Posterior cingulate gyrus (tissue), 11 donors: ENCODE data around the gene UBA1.

Experiments used
- DNase-seq, 10 donors: peaks; one replicate each; pipeline versions ENCODE4 v3.0.0 to v3.0.0-alpha.2; 2020 to 2021; ENCODE audit warnings: mixed read lengths in 3 of 10
- intact Hi-C: fragments of 100-400 bp; cut with DNase I; formaldehyde crosslinking; loops from one replicate; pipeline ENCODE4 v1.15.1; 2023

Gene UBA1

DNA sequence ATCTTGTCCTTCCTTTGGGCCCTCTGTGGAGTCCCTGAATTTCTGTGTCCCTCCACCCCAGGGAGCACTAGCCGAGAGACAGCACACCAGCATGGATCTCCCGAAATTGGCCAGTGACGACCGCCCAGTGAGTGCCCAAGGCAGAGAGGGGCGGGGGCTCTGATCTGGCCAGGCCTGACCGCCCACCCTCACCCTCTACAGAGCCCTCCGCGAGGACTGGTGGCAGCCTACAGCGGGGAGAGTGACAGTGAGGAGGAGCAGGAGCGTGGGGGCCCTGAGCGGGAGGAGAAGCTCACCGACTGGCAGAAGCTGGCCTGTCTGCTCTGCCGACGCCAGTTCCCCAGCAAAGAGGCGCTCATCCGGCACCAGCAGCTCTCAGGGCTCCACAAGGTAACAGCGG lies 8.4 kb upstream of the UBA1 start:
- intact Hi-C loops, result no loop called here
- peak in 3 of 10 donors; percentile 59 to 77 (median 76) for DNase-seq

DNA sequence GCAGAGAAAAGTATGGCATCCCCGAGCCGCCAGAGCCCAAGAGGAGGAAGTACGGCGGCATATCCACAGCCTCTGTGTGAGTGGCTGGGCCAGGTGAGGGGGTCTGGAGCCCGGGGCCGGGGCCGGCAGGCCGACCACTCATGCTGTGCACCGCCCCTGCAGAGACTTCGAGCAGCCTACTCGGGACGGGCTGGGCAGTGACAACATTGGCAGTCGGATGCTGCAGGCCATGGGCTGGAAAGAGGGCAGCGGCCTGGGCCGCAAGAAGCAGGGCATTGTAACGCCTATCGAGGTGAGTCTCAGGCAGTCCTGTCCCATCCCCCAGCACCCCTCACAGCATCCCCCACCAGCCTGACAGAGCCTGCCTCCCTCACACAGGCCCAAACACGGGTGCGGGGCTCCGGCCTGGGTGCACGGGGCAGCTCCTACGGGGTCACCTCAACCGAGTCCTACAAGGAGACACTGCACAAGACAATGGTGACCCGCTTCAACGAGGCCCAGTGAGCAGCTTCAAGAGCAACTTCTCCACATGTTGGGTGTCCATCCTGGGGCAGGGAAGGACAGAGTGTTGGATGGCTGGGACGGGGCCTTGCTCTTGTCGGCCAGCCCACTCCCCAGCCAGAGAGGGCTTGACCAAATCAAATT lies 7.4 kb upstream of the UBA1 start:
- intact Hi-C loops, result no loop called here
- peak in 3 of 10 donors; percentile 60 to 81 (median 69) for DNase-seq

DNA sequence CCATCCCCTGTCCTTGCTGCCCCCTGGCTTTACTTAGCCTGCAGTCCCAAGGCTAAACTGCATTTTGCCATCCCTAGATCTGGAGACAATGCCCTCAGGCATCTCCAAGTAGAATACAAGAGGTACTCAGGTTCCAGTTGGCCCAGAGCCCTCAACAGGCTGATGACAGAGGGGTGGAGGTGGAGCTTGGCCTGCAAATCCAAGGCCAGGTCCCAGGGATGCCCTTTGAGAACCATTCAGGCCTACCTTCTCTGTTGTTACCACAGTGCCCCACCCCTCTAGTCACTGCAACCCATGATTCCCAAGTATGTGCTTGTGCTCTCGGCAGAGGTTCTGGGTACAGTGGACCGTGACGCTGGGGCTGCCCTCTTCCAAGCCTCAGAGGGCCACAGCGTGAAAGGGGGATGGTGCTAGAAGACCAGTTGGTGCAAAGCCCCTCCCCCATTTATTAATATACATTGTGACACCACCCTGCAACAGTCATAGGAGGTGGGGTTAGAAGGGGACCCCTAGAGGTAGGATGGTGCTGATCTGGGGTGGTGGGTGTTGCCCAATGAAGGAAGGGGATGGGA lies 6.4 kb upstream of the UBA1 start:
- intact Hi-C loops, result no loop called here
- DNase-seq, result peak in 2 of 10 donors; percentile 30 to 74

DNA sequence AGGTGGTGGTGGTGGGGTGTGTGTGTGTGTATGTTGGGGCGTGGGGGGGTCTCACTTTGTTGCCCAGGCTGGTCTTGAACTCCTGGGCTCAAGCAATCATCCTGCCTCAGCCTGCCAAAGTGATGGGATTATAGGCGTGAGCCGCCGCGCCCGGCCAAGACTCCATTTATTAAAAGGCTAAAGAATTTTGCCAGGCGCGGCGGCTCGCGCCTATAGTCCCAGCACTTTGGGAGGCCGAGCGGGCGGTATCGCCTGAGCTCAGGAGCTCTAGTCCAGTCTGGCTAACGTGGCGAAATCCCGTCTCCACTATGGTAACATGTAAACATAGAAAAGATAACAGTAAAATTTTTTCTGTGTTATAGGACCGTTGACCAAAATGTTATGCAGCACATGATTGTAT lies 3.7 kb upstream of the UBA1 start:
- intact Hi-C loops, result no loop called here
- peak in 2 of 10 donors; percentile 60 to 75 for DNase-seq

DNA sequence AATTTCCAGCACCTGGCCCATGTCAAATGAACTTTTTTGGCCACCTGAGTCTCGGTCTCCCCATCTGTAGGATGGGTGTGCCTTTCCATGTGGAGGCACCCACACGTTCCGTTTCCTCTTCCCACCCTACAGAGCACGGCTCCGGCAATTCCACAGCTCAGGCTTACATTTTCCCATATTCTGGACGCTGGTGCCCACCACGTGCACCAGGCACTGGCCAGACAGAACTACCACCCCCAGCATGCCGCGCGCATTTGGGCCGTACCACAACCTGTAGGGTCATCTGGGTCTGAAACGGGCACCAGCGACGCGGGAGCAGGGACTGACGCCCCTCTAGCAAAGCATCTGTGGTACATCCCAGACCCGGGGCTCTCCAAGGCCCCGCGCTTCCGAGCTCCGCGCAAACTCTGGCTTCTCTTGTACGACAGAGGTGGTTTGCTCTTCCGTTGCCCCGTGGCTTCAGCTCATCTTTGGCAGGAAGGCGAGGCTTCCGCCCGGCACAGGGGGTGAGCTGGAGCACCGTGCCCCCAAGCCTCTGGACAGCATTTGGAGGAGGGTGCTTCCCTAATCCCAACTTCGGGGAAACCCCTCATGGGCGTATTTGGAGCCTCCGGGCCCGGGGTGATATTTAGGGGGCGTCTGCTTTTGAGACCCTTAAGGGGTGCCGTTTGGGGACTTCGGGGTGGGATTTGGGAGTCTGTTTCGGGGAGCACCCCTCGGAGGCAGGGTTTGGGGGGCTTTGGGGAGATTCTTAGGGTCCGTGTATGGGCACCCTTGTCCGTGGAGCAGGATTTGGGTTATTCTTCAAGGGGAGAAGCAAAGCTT lies 3.0 kb upstream of the UBA1 start:
- DNase-seq, result peak; percentile 82 to 99 (median 90)
- intact Hi-C loops, result no loop called here

DNA sequence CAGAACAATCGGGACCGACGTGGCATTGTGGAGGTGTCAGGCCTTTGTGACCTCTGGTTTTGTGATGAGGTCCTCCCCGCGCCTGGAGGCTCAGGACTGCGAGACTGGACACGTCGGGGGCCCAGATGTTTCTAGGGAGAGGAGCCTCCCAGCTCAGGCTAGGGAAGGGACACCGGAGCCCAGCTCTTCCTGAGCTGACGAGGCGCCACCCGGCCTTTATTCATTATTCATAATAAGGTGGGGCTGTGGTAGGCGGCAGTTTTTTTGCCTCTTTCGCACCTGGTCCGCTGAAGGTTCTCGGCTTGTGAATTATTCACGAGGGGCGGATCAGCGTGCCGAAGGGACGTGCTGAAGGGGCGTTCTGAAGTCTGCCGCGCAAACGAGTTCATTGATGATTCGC lies 2.3 kb upstream of the UBA1 start:
- intact Hi-C loops, result no loop called here
- peak in 2 of 10 donors; percentile 59 to 61 for DNase-seq

DNA sequence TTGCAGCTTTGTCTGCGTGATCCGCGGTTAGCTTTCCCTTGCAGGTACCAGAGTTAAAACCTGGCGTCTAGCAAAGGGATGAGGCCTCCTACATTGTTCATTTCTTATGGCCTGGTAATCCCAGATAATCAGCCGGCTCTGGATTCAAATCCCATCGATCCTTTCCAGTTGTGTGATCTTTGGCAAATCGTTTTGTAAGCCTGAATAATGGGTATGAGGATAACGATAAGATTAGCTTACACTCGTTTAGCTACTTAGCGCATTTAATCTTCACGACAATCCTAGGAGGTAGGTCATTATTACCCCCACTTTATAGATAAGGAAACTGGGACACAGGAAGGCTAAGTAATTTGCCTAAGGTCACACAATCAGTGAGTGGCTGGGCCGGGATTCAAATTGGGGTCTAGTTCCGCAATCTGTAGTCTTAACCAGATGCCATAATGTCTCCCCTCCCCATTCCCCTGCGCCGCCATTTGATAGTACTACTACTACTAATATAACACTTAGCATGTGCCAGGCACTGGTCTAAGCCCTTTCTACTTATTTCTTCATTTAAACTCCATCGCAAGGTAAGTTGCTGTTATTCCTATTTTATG lies 1.7 kb upstream of the UBA1 start:
- DNase-seq, result peak in 1 of 10 donors; percentile 21
- intact Hi-C loops, result no loop called here

DNA sequence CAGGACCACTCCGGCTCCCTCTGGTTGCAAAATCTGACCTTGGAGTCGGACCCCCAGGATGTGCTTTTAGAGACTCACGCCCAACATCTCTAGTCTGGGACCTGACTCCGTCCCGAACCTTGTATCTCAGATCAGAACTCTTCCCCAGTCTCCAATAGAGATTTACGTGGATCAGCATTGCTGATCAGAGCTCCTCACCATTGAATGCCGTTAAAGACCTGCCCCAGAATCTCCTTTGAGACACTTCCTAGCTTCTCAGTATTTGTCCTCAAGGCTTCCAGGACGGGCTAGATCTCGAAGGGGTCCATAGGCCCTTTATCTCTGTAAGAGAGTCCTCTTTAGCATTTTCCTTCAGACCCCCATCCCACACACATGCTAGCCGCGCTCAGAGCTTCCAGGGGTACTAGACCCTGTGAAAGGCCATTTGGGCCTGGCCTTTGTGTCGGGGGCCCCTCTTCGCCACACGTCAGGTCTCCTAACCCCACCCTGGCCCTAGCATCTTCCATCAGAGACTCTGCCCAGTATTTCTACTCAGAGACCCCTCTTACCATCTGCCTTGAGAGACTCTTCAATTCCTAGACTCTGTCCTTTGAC lies 662 bp downstream of the UBA1 start:
- peak in 3 of 10 donors; percentile 6 to 25 (median 24) for DNase-seq
- intact Hi-C loops, result loop anchor here (1.0 kb wide), 1 partner anchor 23 kb away; no protein-coding TSS in a partner anchor

DNA sequence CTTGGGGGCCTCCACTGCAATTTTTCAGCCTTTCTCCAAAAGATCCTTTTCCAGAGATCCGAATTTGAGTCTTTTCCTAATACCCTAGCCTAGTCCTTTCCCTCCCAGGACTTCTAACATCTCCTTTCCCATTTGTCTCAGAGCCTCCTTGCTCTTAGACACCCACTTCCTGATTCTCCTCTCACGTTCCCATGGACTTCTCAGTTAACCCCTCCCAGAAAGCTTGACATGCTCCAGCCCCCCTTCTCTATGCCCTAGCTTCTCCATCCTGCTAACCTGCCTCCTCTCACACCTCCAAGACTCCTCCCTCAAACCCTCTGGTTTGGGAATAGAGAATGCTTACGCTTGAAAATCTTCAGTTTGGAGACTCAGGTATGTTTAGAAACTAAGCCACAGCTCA lies 2.5 kb downstream of the UBA1 start:
- DNase-seq, result no peak
- intact Hi-C loops, result no loop called here

DNA sequence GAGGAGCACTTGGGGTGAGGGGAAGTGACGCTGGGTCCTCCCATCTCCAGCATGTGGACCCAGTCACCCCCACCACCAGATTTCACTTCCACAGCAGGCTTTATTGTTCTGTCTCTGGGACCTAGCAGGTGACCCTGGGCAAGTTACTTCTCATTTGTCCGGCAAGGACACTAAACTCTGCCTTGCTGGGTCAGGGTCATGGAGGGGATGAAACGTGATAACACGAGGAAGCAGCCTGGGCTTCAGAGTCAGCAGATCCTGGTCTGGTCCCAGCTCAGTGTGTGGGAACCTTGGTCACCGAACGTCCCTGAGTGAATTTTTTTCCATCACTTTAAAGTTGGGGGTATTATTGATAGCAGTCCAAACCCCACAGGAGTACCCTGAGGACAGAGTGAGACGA lies 3.9 kb downstream of the UBA1 start:
- intact Hi-C loops, result no loop called here
- peak in 2 of 10 donors; percentile 23 to 39 for DNase-seq

DNA sequence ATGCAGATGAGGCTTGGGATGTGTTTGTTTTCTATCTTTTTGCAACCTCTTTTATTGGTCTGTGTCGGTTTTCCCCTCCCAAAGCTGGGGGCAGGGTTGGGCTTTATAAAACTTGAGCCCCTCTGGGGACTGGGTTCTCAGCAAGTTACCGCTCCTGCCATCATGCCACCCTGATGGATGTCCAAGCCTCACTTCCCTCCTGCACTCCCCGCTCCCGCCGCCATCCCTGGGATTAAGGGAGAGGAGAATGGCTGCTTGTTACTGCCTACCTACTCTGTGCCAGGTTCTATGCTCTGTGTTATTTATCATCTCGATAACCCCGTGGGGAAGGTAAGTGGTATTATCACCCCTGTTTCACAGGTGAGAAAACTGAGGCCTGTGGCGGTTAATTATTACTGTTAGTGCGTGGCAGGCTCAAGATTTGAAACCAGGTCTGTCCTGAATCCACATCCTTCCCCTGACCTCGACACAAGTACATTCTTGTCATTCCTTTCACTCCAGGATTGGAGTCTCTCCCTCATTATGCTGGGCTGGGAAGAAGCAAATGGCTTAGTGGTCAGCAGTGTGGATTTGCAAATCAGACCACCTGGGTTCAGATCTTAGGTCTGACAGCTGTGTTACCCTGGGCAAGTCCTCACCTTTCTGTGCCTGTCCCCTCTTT lies 4.5 kb downstream of the UBA1 start:
- DNase-seq, result peak in 2 of 10 donors; percentile 65 to 76
- intact Hi-C loops, result no loop called here

DNA sequence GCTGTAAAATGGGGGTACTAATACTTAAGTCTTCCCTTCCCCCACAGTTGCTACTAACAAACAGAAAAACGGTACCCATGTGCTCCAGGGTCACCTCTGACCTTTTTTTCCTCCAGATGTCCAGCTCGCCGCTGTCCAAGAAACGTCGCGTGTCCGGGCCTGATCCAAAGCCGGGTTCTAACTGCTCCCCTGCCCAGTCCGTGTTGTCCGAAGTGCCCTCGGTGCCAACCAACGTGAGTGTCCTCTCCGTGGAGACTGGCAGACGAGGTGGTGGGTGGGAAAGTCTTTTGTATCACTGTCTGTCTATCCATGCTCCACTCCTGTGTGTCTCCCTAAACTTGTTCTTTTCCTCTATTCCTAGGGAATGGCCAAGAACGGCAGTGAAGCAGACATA lies 5.1 kb downstream of the UBA1 start:
- intact Hi-C loops, result no loop called here

DNA sequence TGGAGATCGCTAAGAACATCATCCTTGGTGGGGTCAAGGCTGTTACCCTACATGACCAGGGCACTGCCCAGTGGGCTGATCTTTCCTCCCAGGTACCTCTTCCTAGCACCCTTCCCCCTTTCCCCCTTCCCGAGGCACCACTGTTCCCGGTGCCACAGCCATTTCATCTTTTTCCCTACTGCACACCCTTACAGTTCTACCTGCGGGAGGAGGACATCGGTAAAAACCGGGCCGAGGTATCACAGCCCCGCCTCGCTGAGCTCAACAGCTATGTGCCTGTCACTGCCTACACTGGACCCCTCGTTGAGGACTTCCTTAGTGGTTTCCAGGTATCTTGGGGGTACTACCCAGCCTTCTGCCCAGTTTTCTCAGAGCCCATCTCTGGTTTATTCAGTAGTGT lies 5.7 kb downstream of the UBA1 start:
- intact Hi-C loops, result no loop called here
- DNase-seq, result peak in 2 of 10 donors; percentile 18 to 56

More for the DNA sequence above, 5.1 kb downstream of the UBA1 start:
- DNase-seq, result peak in 2 of 10 donors; percentile 47 to 70

DNA sequence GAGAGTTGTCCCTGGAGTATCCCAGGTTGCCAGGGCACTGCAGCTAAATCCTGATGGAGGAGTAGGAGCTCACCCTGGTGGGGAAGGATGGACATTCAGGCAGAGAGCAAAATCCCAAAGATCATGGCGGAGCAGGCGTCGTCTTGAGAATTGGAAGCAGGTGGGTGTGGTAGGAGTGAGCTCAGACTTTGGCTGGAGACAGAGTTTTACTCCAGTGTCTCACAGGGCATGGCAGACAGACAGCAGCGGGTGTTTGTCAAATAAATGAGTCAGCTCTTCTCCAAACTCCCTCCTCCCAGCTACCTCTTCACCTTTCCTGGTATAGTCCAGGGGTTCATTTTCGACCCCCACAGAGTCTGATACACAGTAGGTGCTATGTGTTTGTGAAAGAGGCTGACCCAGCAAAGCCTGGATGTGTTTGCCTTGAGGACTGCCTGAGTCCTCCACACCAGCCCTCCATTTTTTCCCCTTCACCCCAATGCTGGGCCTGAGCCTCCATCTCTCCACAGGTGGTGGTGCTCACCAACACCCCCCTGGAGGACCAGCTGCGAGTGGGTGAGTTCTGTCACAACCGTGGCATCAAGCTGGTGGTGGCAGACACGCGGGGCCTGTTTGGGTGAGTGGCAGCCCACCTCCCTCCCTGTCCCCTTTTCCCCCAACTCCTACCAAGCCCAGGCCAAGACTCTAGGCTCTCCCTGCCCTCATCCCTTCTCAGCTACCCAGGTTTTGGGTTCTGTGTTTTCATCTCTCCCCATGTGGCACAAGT lies 6.9 kb downstream of the UBA1 start:
- intact Hi-C loops, result no loop called here
- peak in 2 of 10 donors; percentile 57 to 59 for DNase-seq

DNA sequence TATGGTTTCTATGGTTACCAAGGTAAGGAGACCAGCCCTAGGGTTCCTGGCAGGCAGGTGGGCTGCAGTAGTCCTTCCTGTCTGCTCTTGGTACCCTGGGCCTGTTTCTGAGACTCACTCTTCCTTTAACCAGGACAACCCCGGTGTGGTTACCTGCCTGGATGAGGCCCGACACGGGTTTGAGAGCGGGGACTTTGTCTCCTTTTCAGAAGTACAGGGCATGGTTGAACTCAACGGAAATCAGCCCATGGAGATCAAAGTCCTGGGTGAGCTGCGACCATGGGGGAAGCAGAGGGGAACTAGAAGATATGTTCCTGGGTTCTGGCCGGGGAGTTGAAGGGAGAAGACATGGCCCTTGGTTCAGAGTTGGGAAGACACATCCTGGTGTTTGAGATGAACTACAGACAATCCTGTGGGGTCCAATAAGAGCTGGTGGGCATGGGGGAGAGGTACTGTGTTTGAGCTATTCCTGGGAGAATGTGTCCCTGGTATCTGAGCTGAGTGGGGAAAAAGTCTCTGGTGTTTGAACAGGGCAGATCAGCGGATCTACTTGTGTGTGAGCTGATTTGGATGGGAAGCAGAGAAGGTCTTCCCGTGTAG lies 7.8 kb downstream of the UBA1 start:
- intact Hi-C loops, result no loop called here
- DNase-seq, result peak in 2 of 10 donors; percentile 25 to 30

DNA sequence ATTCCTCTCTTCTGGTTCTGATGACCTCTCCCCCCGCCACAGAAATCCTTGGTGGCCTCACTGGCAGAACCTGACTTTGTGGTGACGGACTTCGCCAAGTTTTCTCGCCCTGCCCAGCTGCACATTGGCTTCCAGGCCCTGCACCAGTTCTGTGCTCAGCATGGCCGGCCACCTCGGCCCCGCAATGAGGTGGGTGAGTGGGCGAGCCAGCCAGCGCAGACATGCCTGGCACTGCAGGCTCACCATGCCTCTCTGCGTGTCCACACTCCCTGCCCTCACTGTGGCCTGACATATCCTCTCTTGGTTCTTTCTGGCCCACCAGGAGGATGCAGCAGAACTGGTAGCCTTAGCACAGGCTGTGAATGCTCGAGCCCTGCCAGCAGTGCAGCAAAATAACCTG lies 8.7 kb downstream of the UBA1 start:
- intact Hi-C loops, result no loop called here
- DNase-seq, result peak in 2 of 10 donors; percentile 81 to 85

DNA sequence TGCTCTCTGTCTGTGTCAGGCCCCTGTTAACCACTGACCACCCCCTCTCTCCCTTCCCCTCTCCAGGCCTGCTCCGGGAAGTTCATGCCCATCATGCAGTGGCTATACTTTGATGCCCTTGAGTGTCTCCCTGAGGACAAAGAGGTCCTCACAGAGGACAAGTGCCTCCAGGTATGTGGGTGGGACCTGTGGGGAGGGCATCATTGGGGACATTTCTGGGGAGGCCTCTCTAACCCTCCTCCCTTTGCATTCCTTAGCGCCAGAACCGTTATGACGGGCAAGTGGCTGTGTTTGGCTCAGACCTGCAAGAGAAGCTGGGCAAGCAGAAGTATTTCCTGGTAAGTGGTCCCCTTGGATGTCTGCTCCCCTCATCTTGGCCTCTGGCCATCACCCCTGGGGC lies 9.2 kb downstream of the UBA1 start:
- intact Hi-C loops, result no loop called here
- DNase-seq, result no peak

DNA sequence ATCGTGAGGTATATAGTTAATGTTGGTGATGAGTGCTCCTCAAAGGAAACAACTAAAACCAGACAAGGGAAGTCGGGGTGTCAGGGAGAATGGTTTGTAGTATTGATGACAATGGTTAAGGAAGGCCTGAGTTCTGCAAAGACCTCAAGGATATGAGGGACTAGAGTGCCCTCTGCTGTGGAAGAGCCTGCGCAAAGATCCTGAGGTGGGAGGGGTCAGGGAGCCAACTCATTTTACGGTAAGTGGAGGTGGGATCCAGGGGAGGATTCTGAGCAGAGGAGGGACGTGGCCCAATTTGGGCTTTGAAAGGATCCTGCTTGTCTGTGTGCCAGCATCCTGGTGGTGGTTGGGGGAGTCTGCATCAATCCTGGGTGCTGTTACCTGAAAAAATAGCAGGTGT lies 11.3 kb downstream of the UBA1 start:
- intact Hi-C loops, result no loop called here
- DNase-seq, result no peak

DNA sequence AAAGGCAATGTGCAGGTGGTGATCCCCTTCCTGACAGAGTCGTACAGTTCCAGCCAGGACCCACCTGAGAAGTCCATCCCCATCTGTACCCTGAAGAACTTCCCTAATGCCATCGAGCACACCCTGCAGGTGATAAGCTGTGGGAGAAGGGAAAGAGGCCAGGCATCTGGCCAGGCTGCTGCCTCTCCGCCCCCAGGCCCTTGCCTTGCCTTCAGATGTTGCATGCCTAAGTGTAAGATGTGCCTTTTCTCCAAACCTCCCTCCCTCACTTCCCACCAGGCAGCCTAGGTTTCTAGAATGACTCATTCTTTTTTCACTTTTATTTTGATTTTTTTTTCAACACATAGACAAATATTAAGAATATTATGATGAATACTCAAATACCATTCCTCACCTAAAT lies 12.7 kb downstream of the UBA1 start:
- intact Hi-C loops, result no loop called here
- DNase-seq, result peak in 1 of 10 donors; percentile 86
